Measurements from ENCODE around the gene OR2G6.
"Not testable (repeated sequence)": the region's sequence is repeated elsewhere in the genome, so short reads cannot be mapped to it uniquely, and the experiment has no call there.

DNA sequence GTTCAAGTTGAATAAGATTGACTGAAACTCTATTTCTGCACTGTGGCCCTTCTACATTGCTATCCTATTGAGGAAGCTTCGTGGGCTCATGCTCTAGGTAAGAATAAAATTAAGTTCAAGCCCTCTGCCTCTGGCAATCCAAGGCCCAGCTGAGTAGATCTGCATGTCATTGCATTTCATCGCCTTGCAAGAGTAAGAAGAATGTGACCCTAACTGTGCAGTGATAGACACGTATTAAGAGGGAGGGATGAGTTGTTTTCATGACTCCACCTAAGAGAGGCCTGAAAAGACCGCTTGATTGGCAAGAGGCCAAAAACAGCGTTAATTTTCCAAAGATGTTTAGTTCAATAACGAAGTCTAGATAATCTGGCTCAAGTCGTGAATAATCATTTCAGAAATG, 48.8 kb upstream of the OR2G6 start:
- TF ChIP-seq, protein P1, sequence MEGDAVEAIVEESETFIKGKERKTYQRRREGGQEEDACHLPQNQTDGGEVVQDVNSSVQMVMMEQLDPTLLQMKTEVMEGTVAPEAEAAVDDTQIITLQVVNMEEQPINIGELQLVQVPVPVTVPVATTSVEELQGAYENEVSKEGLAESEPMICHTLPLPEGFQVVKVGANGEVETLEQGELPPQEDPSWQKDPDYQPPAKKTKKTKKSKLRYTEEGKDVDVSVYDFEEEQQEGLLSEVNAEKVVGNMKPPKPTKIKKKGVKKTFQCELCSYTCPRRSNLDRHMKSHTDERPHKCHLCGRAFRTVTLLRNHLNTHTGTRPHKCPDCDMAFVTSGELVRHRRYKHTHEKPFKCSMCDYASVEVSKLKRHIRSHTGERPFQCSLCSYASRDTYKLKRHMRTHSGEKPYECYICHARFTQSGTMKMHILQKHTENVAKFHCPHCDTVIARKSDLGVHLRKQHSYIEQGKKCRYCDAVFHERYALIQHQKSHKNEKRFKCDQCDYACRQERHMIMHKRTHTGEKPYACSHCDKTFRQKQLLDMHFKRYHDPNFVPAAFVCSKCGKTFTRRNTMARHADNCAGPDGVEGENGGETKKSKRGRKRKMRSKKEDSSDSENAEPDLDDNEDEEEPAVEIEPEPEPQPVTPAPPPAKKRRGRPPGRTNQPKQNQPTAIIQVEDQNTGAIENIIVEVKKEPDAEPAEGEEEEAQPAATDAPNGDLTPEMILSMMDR (IDR thresholded peaks at IDR 0.05; ENCODE audit: low read depth, low read length, poor library complexity, severe bottlenecking) = not testable (repeated sequence)
- not testable (repeated sequence) for TF ChIP-seq EZH2phosphoT487 (IDR thresholded peaks at IDR 0.05; ENCODE audit: borderline replicate concordance, low read length)

Measured in DOHH2 (cell line).